GM19023 (cell line): ENCODE data around the gene ELMOD3.
"Not testable (repeated sequence)": the region's sequence is repeated elsewhere in the genome, so short reads cannot be mapped to it uniquely, and the experiment has no call there.

ENCODE experiments used
- ATAC-seq: cut with Tn5 transposase; IDR thresholded peaks from one replicate; pipeline ENCODE4 v1.9.1; 2021; ENCODE audit warnings: mild to moderate bottlenecking, moderate library complexity; ENCODE audit not compliant: unreplicated experiment

The ELMOD3 gene

DNA sequence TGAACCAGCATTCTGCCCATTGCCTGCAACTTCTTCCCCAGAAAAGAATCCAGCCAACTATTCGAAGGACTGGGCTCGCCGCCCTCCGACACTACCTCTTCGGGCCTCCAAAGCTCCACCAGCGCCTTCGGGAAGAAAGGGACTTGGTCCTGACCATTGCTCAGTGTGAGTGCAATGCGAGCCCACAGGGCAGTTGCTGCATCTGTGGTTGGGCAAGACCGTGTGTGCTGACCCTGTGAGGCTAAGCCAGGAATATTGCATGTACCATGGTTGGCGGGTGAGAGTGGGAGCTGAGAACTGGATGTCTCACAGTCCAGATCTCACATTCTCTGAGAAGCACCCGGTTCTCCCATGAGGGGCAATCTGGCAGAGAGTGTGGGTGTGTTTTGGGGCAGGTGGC, 16.5 kb downstream of the ELMOD3 start:
- ATAC-seq, result no peak

DNA sequence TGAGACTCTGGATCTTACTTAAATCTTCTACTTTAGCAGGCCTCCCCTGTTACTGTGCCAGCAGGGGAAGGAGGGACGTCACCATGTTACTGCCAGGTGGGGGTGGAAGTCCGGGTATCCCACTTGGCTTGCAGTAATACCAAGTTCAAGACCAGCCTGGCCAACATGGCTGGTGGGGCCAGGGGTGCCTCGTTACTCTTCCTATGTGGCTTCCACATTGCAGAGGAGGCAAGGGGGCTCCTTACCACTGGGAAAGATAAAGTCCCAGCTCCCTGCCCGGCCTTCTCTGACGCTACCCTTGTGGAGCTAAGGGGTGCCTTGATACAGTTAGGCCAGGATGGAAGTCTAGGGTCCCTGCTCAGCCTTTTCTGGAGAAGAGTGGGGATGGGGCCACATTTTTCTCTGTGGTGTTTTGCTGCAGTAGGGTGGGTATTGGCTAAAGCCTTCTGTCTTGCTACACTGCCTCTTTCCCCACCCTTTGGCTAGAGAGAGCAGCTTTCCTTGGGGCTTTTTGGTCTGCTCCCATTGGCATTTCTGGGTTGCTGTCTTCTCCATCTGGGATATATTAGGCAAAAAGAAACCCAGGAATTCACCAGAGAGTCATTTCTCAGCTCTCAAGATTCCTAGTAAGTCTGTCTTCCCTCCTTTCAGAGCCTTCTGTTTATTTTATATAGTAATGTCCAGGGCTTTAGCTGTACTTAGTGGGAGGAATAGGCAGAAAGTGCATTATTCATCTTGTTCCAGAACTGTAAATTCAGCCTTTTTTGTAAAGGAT, 21.9 kb downstream of the ELMOD3 start:
- no peak for ATAC-seq

GRCh38 chr2:85377083-85377482, 22.5 kb downstream of the ELMOD3 start:
- no peak for ATAC-seq

GRCh38 chr2:85378257-85378656, 23.7 kb downstream of the ELMOD3 start:
- ATAC-seq, result no peak

DNA sequence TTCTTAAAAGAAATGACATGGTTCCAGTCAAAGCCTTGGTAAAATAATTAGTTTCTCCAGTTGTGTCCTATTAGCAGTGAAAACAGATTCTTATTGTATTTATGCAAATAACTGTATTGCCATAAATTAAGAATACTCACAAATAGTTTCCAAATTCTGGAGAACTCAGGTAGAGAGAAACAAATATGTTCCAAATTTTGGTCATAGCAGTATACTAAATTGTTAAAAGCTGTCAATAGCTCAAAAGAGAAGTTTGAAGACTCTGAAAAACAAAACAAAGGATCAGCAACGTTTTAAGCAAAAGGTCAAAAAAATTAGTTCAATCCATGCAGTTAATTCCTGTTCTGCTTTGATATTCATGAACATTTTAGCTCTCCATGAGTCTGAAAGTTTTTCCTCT, 25.5 kb downstream of the ELMOD3 start:
- ATAC-seq, result no peak

GRCh38 chr2:85383151-85383550, 28.6 kb downstream of the ELMOD3 start:
- not testable (repeated sequence) for ATAC-seq

DNA sequence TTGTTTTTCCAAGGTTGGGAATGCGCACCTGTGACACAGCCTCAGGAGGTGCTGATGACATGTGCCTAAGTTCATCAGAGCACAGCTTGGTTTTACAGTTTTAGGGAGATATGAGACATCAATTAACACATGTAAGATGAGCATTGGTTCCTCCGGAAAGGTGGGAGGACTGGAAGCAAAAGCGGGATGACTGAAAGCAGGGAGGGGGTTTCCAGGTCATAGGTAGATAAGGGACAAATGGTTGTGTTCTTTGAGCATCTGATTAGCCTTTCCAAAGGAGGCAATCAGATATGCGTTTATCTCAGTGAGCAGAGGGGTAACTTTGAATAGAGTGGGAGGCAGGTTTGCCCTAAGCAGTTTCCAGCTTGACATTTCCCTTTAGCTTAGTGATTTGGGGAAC, 29.3 kb downstream of the ELMOD3 start:
- no peak for ATAC-seq

DNA sequence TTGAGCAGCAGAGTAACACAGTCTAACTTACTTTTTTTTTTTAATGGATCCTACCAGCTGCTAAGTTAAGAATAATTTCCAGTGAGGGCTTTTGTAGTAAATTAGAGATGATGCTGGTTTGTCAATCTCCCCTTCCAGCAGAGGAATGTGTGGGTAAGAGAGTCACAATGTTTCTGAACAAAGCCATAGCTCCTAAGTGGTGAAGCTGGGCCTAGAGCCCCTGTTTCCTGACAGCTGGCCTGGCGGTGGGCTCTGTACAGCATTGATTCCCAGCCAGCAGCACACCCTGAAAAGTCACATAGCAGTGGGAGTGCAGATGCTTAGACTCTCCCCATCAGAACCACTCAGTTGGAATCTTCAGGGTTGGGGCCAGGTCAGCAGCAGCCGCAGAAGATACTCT, 31.2 kb downstream of the ELMOD3 start:
- no peak for ATAC-seq

GRCh38 chr2:85387754-85388153, 33.2 kb downstream of the ELMOD3 start:
- ATAC-seq, result no peak

GRCh38 chr2:85388878-85389538, 34.4 kb downstream of the ELMOD3 start:
- ATAC-seq, result no peak

DNA sequence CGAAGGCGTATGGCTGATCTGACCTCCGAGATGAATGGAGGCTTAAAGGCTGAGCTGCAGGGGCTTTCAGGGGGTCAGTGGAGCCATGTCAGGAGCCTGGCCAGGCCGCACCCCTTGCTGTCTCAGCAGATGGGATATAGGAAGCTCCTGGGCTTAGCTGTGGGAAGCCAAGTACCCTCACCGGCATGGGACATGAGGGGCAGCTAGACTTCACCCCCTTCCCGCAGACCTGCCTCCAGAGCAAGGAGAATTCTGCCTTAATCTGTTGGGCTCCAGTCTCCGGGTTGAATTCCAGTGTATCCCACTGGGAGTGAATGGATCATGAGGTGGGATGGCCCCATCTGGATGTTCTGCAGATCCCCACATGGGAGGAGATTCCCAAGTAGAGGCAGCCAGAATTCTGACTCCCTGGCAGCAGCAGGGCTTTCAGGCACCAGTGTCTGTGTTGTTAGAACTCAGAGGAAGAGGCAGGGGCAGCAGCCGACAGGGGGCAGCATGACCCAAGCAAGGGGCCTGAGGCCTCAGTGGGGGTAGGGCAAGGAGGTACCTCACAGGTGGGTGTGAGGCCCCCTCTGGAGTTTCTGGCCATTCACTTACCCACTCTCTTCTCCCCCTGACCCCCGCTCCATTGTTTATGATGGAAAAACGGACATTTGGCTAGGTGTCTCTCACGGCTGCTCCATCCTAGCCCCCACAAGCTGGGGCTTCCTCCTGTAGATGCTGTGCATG, 36.5 kb downstream of the ELMOD3 start:
- no peak for ATAC-seq

DNA sequence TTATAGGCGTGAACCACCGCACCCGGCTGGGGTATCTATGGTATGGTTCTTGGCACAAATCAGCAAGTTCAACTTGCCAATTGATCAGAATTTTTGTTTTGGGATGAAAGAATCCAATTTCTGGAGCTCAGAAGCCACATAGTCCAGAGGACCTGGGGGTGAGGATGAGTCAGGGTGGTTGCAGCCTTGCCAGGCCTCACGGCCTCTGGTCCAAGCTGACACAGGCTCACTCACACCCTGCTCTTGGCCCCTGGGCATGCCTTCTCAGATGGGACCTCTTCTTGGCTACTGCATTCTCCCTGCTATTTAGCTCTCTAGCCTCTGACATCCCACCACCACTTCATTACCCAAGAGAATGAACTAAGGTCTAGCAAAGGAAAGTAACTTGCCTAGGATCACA, 39.3 kb downstream of the ELMOD3 start:
- no peak for ATAC-seq

DNA sequence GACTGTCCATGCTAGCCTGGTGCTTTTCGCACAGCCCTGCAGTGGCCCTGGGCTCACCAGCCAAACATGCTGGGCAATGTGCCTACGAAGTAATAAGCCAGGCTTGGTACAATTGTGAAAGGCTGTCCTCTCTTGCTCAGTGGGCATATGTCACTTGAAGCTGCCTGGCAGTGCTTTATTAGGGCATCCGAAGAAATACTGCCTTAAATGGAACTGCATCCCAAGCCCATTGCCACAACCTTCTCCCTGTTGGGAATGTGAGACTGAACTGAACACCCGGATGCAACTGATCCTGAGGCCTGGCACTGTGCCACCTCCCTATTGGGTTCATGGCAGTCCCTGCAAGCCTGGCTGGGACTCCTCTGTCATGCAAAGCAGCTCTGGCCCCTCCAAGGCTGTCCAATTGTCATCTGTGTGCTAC, 39.7 kb downstream of the ELMOD3 start:
- no peak for ATAC-seq

- ATAC-seq, result no peak
Observed at GRCh38 chr2:85394976-85395375, 40.4 kb downstream of the ELMOD3 start.

DNA sequence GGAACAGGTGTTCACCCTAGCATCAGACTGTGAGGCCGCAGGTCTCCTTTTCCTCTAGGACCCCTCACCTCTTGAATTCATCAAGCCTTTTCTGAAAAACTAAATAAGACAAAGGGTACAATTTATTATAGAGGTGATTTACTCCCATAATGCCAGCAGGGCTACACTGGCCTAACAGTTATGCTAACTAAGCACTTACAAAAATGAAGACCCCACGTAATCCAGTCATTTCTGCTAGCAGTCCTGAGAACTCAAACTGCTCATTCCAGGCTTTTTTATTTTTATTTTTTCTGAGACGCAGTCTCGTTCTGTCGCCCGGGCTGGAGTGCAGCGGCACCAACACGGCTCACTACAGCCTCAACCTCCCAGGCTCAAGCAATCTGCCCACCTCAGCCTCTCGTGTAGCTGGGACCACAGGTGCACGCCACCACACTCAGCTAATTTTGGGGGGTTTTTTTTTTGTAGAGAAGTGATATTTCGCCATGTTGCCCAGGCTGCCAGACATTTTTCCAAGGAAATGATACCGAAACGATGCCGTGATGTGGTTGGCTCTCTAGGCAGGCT, 41.4 kb downstream of the ELMOD3 start:
- no peak for ATAC-seq

DNA sequence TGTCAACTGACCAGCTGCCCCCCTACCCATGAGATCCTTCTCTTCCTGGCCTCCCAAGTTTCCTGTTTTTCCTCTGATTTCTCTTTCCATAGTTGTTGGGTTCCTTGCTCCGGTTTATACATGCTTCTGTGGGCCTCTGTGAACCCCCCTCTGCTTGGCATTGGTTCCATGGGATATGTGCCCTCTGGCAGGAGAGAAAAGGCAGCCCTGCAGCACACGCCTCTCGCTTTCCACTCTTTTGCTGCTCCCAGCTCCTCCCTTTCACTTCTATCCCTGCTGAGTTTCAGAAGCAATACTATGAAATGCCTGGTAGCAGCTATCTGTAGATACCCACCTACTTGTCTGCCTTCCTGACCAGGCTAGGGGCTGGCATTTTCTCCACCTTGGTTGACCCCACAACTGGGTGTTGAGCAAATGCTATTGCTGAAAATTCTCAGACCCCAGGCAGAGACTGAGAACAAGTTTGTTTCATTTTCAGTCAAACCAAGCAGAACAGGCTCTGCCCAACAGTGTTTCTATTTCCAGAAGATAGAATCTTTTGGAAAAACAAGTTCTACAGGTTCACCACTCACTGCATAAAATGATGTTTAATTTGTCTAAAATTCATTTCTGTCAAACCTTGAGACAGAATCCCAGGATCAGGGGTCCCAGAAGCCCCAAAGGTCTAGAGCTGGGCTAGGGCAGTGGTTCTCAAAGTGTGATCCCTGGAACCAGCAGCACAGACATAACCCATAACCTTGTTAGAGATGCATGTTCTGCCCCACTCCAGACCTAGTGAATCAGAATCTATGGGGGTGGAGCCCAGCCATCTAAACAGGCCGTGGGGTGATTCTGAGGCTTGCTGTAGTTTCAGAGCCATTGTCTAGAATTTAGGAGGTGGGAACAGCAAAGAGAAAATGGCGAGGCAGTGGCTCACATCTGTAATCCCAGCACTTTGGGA, 42.2 kb downstream of the ELMOD3 start:
- ATAC-seq, result no peak

DNA sequence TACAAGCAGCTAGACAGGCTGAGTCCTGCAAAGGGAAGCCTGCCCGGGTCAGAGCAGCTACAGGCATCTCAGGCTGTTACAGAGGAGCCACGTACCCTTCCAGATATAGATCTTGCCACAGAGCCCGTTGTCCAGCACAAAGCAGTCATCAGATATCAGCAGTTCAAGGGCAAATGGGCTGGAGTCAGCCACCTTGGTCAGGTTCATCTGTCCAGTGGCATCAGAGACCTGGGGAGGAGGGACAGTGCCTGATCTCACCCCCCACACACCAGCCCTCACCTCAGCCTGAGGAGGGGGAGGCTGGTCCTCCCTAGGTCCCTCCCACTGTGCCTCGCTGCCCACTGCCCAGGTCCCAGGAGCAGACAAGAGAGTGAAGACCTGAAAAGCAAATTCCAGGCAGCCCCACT, 43.4 kb downstream of the ELMOD3 start:
- ATAC-seq, result no peak

GRCh38 chr2:85398426-85399182, 44.0 kb downstream of the ELMOD3 start:
- ATAC-seq, result no peak

GRCh38 chr2:85399183-85399455, 44.5 kb downstream of the ELMOD3 start:
- no peak for ATAC-seq

GRCh38 chr2:85400023-85400422, 45.5 kb downstream of the ELMOD3 start:
- no peak for ATAC-seq
